Testis (tissue), 2 donors: ENCODE measurements around the gene PPM1B.

Experiments
- CTCF ChIP-seq, 3 experiments: fragments of 450-650 bp in 2 of 3; fragments of 200-600 bp in 1 of 3; sonication (generic) in 1 of 3; IDR thresholded peaks; one replicate each; pipeline ENCODE4 v1.5.1; 2016 to 2019; ENCODE audit warnings: antibody characterized with exemption in 3 of 3, mild to moderate bottlenecking in 2 of 3, moderate library complexity in 1 of 3
- POLR2A ChIP-seq: fragments of 450-650 bp; IDR thresholded peaks from one replicate; pipeline ENCODE4 v1.6.1; 2017; ENCODE audit warnings: antibody characterized with exemption, mild to moderate bottlenecking, moderate library complexity

- TF ChIP-seq CTCF (IDR thresholded peaks at IDR 0.05) (no peak), POLR2A (peak; percentile 95)
These were observed at the start of gene PPM1B for GRCh38 chr2:44168681-44169154.
